ENCODE measurements around the gene PPP1R3A. TPM values are rescaled to one million over a fixed set of nuclear protein-coding genes. Genes with fewer than 3 reads are reported as not detected.

The PPP1R3A gene
- total and polyA plus RNA-seq, 2 of the 8 experiments (the other 6 are each of a cell fraction or from before 2014, with no cell fraction given): not detected

DNA sequence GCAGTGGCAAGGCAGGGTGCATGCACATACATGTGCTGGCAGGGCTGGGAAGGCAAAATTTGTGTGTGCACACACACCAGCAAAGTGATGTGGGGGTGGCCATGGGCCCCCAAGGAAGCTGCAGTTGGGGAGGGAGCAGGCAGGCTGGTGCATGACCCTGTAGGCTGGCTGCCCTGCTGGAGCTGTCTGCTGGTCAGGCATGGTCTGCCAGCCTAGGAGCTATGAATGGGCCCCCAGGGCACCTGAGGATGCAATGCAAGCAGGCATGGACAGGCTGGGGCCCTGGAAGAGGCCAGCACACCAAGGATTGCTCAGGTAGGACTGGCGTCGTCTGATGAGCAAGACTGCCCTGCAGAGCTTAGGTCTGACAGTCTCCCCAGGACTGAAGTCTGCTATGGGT lies 18.2 kb upstream of the PPP1R3A start:
- ChIA-PET CTCF (ENCODE audit: partially characterized antibody) (no interaction called here), POLR2A (ENCODE audit: partially characterized antibody) (no interaction called here)
- no peak overlapping the region for H2BK120ac ChIP-seq (replicated peaks; ENCODE audit: low read depth, low read length)
- H2BK20ac ChIP-seq (ENCODE audit: low read length): no peak overlapping the region
- H3K79me1 ChIP-seq (ENCODE audit: low read depth, low read length): no peaks in the 10 kb centered on the region
- FAIRE-seq (no peak), DNase-seq (ENCODE audit: low read depth in 1 of 2, low spot score in 2 of 2) (no peak)
- H2AK5ac ChIP-seq (ENCODE audit: low read depth, low read length): no peak overlapping the region
- H2BK12ac ChIP-seq (ENCODE audit: low read depth, low read length): no peak overlapping the region
- no peak overlapping the region for H4K5ac ChIP-seq (ENCODE audit: insufficient read length, low read depth, low read length)
- no peak overlapping the region for H3K4ac ChIP-seq (replicated peaks; ENCODE audit: insufficient read length, low read depth, low read length)
- H3K79me2 ChIP-seq (ENCODE audit: control insufficient read depth in 1 of 2, insufficient read depth in 2 of 2, low read length in 2 of 2): no peaks in the 10 kb centered on the region
- H3K23ac ChIP-seq (ENCODE audit: insufficient read length): no peak overlapping the region
- no peak overlapping the region for H2BK5ac ChIP-seq (ENCODE audit: low read depth, low read length)
- H2AFZ ChIP-seq (ENCODE audit: low read length): no peak overlapping the region
- no peak overlapping the region for H3K18ac ChIP-seq (ENCODE audit: extremely low read depth, low read length)
- no peak overlapping the region for H3K27ac ChIP-seq (ENCODE audit: low read depth, low read length)
- H3K36me3 ChIP-seq (ENCODE audit: control insufficient read depth in 2 of 4, insufficient read depth in 4 of 4, low read length in 3 of 4): no peaks in the 10 kb centered on the region
- H3K4me2 ChIP-seq (ENCODE audit: insufficient read depth in 1 of 2, low read depth in 2 of 2, low read length in 2 of 2): no peak overlapping the region
- 83% methylated on average over 2 of the region's 2 CpGs; no CpG with 5 or more reads in 1 of the 2 experiments for WGBS, 2 experiments (ENCODE audit: extremely low coverage in 1 of 2, insufficient coverage in 1 of 2, insufficient read length in 1 of 2, insufficient replicate concordance in 2 of 2, low coverage in 1 of 2, low lambda C conversion rate in 2 of 2, missing lambda C conversion rate in 1 of 2)
- no peak overlapping the region for H3K56ac ChIP-seq (replicated peaks; ENCODE audit: insufficient read length, low read depth, low read length)
- no peak overlapping the region for H3K14ac ChIP-seq (ENCODE audit: insufficient read length)
- H3K9me3 ChIP-seq (ENCODE audit: insufficient read depth in 2 of 2, low read depth in 1 of 2, low read length in 1 of 2): 0 out of 4 replicates have a peak, but pooled peaks cover 0 to 2% of the 10 kb centered on the region in 2 experiments
- H3K23me2 ChIP-seq (ENCODE audit: low read depth, low read length): no peaks in the 10 kb centered on the region
- H4K8ac ChIP-seq (ENCODE audit: extremely low read depth, insufficient read depth, low read length): no peak overlapping the region
- H4K20me1 ChIP-seq (replicated peaks in 1 of 2; ENCODE audit: control insufficient read depth in 1 of 2, insufficient read depth in 2 of 2, low read length in 2 of 2): no peaks in the 10 kb centered on the region
- no peak overlapping the region for H3K9ac ChIP-seq (replicated peaks in 1 of 4; ENCODE audit: extremely low read depth in 1 of 4, low read depth in 3 of 4, low read length in 3 of 4)
- H4K91ac ChIP-seq (replicated peaks; ENCODE audit: insufficient read length, low read length): no peak overlapping the region
- H2BK15ac ChIP-seq (ENCODE audit: low read length): no peak overlapping the region
- H3K4me1 ChIP-seq (replicated peaks in 1 of 4; ENCODE audit: control insufficient read depth in 3 of 4, insufficient read depth in 4 of 4, low read length in 3 of 4): no peaks in the 10 kb centered on the region
- H3K4me3 ChIP-seq (ENCODE audit: extremely low read depth in 1 of 4, insufficient read depth in 2 of 4, low read depth in 3 of 4, low read length in 4 of 4): no peak overlapping the region
- H3K27me3 ChIP-seq (replicated peaks in 1 of 4; ENCODE audit: control insufficient read depth in 3 of 4, extremely low read depth in 1 of 4, insufficient read depth in 3 of 4, low read length in 3 of 4): no peaks in the 10 kb centered on the region
- TF ChIP-seq, protein P1, sequence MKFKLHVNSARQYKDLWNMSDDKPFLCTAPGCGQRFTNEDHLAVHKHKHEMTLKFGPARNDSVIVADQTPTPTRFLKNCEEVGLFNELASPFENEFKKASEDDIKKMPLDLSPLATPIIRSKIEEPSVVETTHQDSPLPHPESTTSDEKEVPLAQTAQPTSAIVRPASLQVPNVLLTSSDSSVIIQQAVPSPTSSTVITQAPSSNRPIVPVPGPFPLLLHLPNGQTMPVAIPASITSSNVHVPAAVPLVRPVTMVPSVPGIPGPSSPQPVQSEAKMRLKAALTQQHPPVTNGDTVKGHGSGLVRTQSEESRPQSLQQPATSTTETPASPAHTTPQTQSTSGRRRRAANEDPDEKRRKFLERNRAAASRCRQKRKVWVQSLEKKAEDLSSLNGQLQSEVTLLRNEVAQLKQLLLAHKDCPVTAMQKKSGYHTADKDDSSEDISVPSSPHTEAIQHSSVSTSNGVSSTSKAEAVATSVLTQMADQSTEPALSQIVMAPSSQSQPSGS (IDR thresholded peaks at IDR 0.05; ENCODE audit: low read length): no peak
- TF ChIP-seq RAD21 (IDR thresholded peaks at IDR 0.05 in 1 of 2, conservative IDR thresholded peaks at IDR 0.05 in 1 of 2; ENCODE audit: low read depth in 2 of 2, low read length in 2 of 2): no peak
- no peak for TF ChIP-seq RXRA (IDR thresholded peaks at IDR 0.05; ENCODE audit: insufficient read depth, low read depth, low read length)
- TF ChIP-seq SUZ12 (IDR thresholded peaks at IDR 0.05; ENCODE audit: low read length): no peak
- no peak for TF ChIP-seq KDM4A (IDR thresholded peaks at IDR 0.05; ENCODE audit: low read depth, low read length, severe bottlenecking)
- no peak for TF ChIP-seq CEBPB (IDR thresholded peaks at IDR 0.05; ENCODE audit: low read depth, low read length)
- TF ChIP-seq RNF2 (IDR thresholded peaks at IDR 0.05; ENCODE audit: borderline replicate concordance, low read depth, low read length, missing control alignments, poor library complexity, severe bottlenecking): no peak
- no peak for TF ChIP-seq ASH2L (IDR thresholded peaks at IDR 0.05; ENCODE audit: low read length)
- no peak for TF ChIP-seq POLR2AphosphoS5 (IDR thresholded peaks at IDR 0.05; ENCODE audit: low read depth, low read length)
- no peak for TF ChIP-seq CREB1 (IDR thresholded peaks at IDR 0.05)
- TF ChIP-seq SRF (IDR thresholded peaks at IDR 0.05; ENCODE audit: low read depth, low read length): no peak
- TF ChIP-seq, protein P2, sequence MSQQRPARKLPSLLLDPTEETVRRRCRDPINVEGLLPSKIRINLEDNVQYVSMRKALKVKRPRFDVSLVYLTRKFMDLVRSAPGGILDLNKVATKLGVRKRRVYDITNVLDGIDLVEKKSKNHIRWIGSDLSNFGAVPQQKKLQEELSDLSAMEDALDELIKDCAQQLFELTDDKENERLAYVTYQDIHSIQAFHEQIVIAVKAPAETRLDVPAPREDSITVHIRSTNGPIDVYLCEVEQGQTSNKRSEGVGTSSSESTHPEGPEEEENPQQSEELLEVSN (IDR thresholded peaks at IDR 0.05): no peak
